Astrocyte of the spinal cord (primary cell): Measurements from ENCODE around the gene METTL21C.

Experiments
- DNase-seq: peaks from one replicate; pipeline ENCODE4 v3.0.0; 2011; ENCODE audit warnings: low read depth, low spot score
- H3K4me3 ChIP-seq: 2 replicates; pipeline ENCODE4 v1.5.1; 2011; ENCODE audit warnings: low read depth, mild to moderate bottlenecking, low read length, moderate library complexity
- CTCF ChIP-seq: IDR thresholded peaks from 2 replicates; pipeline ENCODE4 v1.5.1; 2012; ENCODE audit warnings: low read depth, mild to moderate bottlenecking, low read length, inconsistent platforms
- in situ Hi-C: cut with HindIII; loops from 2 replicates; pipeline ENCODE4 v1.10.0; 2017; ENCODE audit warnings: low sequenced_read_pairs

Gene METTL21C

GRCh38 chr13:102682211-102682610 lies 12.6 kb downstream of the METTL21C start:
- no peak for TF ChIP-seq CTCF
- no peak overlapping the region for H3K4me3 ChIP-seq
- DNase-seq: no peak
- in situ Hi-C loops: no loop called here

- TF ChIP-seq CTCF: no peak
- H3K4me3 ChIP-seq: no peak overlapping the region
- in situ Hi-C loops: no loop called here
- DNase-seq: peak; percentile 32
These were observed 13.8 kb downstream of the METTL21C start for GRCh38 chr13:102680842-102681740.

GRCh38 chr13:102680133-102680717 lies 14.6 kb downstream of the METTL21C start:
- TF ChIP-seq CTCF: no peak
- H3K4me3 ChIP-seq: no peak overlapping the region

GRCh38 chr13:102679449-102680132 lies 15.3 kb downstream of the METTL21C start:
- DNase-seq: no peak
- no peak for TF ChIP-seq CTCF
- H3K4me3 ChIP-seq: no peak overlapping the region
- in situ Hi-C loops: no loop called here

More at GRCh38 chr13:102680133-102680717, 14.6 kb downstream of the METTL21C start:
- no peak for DNase-seq
- in situ Hi-C loops: no loop called here

- no peak for DNase-seq
- no peak overlapping the region for H3K4me3 ChIP-seq
- in situ Hi-C loops: no loop called here
- TF ChIP-seq CTCF: no peak
These were observed 16.3 kb downstream of the METTL21C start for GRCh38 chr13:102678339-102679107.

GRCh38 chr13:102677122-102677521 lies 17.7 kb downstream of the METTL21C start:
- DNase-seq: no peak
- no peak overlapping the region for H3K4me3 ChIP-seq
- in situ Hi-C loops: no loop called here
- TF ChIP-seq CTCF: no peak
